Thymus (tissue), 11 donors: ENCODE results near the gene AGA. TPM values are rescaled to one million over a fixed set of nuclear protein-coding genes. Genes with fewer than 3 reads are reported as not detected.
A peak's percentile ranks its signal among the peaks of the same experiment; 100 is the strongest.

Source experiments
- DNase-seq, 9 donors: peaks; one replicate each; pipeline ENCODE4 v3.0.0-alpha.2; 2013; ENCODE audit warnings: low spot score in 9 of 9, low read depth in 6 of 9, missing footprints in 1 of 9
- H3K27ac ChIP-seq, 2 donors: one replicate each; pipeline ENCODE4 v1.5.1; 2013; ENCODE audit warnings: control low read depth in 1 of 2, low read depth in 1 of 2, low read length in 1 of 2, mild to moderate bottlenecking in 1 of 2, moderate library complexity in 1 of 2
- H3K27me3 ChIP-seq, 2 donors: one replicate each; pipeline ENCODE4 v1.5.1; 2013; ENCODE audit warnings: low read length in 1 of 2; ENCODE audit not compliant: control insufficient read depth in 2 of 2, insufficient read depth in 1 of 2
- H3K36me3 ChIP-seq, 2 donors: one replicate each; pipeline ENCODE4 v1.5.1; 2013; ENCODE audit warnings: low read length in 1 of 2, mild to moderate bottlenecking in 1 of 2, moderate library complexity in 1 of 2; ENCODE audit not compliant: control insufficient read depth in 2 of 2, insufficient read depth in 2 of 2
- H3K4me1 ChIP-seq, 2 donors: one replicate each; pipeline ENCODE4 v1.5.1; 2013; ENCODE audit warnings: low read length in 2 of 2; ENCODE audit not compliant: control insufficient read depth in 2 of 2, insufficient read depth in 2 of 2
- H3K4me3 ChIP-seq, 2 donors: one replicate each; pipeline ENCODE4 v1.5.1; 2013; ENCODE audit warnings: low read length in 2 of 2, control low read depth in 1 of 2, mild to moderate bottlenecking in 1 of 2
- H3K9me3 ChIP-seq, 2 donors: one replicate each; pipeline ENCODE4 v1.5.1; 2013; ENCODE audit warnings: low read length in 1 of 2, mild to moderate bottlenecking in 1 of 2; ENCODE audit not compliant: control insufficient read depth in 2 of 2, insufficient read depth in 1 of 2
- WGBS: extraction: QIAGEN DNeasy Blood & Tissue Kit; methylation state at CpG from one replicate; pipeline ENCODE4 v1.1.7; 2013; 5-methylcytosine and 5-hydroxymethylcytosine counted together
- polyA plus RNA-seq: library from polyadenylated mRNA; stranded (reverse); fragments of 200-250 nt; gene quantifications from one replicate; pipeline ENCODE4 v1.2.3, GENCODE V29; 2013
- total RNA-seq: library from RNA; stranded (reverse); fragments of 120-200 nt; gene quantifications from one replicate; pipeline ENCODE4 v1.2.4, GENCODE V29; 2013
- donor health status: healthy.

The AGA gene
- total and polyA plus RNA-seq, 2 donors: 16.3 to 26.5 TPM

DNA sequence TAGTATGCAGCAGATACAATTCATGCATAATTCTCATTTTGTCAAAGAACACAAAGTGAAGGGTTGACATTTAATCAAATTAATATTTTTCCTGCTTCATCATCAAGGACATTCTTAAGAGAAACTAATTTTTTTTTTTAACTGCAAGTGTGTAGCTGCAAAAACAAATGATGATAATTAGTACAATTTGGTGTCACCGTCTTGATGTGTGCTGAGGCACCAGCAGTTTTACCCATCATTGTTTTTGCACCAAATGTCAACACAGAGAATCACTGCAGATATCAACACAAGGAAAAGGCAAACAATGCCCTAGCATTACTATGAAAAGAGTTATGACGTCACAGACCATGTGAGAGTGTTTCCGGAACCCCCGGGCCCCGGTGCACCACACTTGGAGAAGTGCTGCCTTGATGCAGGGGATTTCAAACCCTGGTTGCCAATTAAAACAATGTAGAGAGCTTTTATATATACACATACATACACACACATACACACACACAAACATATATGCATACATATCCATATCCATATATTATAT lies 55.9 kb downstream of the AGA start:
- no peak overlapping the region for H3K4me3 ChIP-seq
- no peak overlapping the region for H3K27ac ChIP-seq
- WGBS: 77% methylated on average over 5 of the region's 5 CpGs
- no peaks in the 10 kb centered on the region for H3K36me3 ChIP-seq
- H3K9me3 ChIP-seq: no peaks in the 10 kb centered on the region
- H3K4me1 ChIP-seq: no peaks in the 10 kb centered on the region
- no peaks in the 10 kb centered on the region for H3K27me3 ChIP-seq
- DNase-seq: no peak

- Histone ChIP-seq H3K4me3 (no peak overlapping the region), H3K36me3 (no peaks in the 10 kb centered on the region), H3K9me3 (no peaks in the 10 kb centered on the region), H3K4me1 (no peaks in the 10 kb centered on the region), H3K27me3 (no peaks in the 10 kb centered on the region), H3K27ac (no peak overlapping the region)
- DNase-seq: peak in 1 of 9 donors; percentile 41
- 64% methylated on average over 2 of the region's 2 CpGs for WGBS
Observed at GRCh38 chr4:177385576-177386277, 56.5 kb downstream of the AGA start.

- Histone ChIP-seq H3K4me1 (no peaks in the 10 kb centered on the region), H3K9me3 (no peaks in the 10 kb centered on the region), H3K27me3 (no peaks in the 10 kb centered on the region), H3K4me3 (no peak overlapping the region), H3K36me3 (no peaks in the 10 kb centered on the region), H3K27ac (no peak overlapping the region)
- no peak for DNase-seq
- WGBS: 94% methylated on average over 4 of the region's 4 CpGs
Observed at GRCh38 chr4:177384856-177385397, 57.3 kb downstream of the AGA start.

DNA sequence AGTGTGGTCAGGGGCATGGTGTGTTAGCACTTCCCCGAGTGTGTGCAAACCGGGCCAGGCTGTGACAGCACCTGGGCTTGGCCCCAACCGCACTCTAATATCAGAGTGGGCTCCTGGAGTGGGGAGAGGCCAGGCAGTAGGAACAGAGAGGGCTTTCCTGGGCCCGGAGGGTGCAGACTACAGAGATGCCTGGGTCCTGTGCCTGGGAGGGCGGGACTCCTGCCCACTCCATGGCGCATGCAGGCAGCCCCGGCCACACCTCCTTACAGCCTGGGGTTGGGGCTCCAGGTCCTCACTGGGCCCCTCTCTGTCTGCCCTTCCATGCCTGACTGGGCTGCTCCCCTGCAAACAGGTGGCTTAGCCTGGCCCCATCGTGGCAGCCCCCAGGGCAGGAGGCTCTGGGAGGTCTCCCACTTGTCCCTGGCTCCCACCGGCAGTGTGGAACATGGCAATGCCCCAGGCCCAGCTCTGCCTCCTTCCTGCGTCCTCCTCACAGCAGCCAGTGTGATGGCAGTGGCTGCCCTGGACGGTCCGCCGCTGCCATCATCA lies 60.4 kb downstream of the AGA start:
- 97% methylated on average over 13 of the region's 13 CpGs for WGBS

More for the DNA sequence above, 60.4 kb downstream of the AGA start:
- no peak for DNase-seq
- H3K4me3 ChIP-seq: no peak overlapping the region
- no peak overlapping the region for H3K27ac ChIP-seq
- no peaks in the 10 kb centered on the region for H3K4me1 ChIP-seq
- H3K9me3 ChIP-seq: no peaks in the 10 kb centered on the region
- no peaks in the 10 kb centered on the region for H3K27me3 ChIP-seq
- H3K36me3 ChIP-seq: no peaks in the 10 kb centered on the region

Other genes starting within 250 kb of the AGA start
- gene NEIL3, start 132.6 kb downstream of the AGA start, total RNA-seq: 44.9 TPM
- 3.6 TPM for gene NEIL3, start 132.6 kb downstream of the AGA start, polyA plus RNA-seq